ENCODE data around the gene INSR. TPM values are rescaled to one million over a fixed set of nuclear protein-coding genes. Genes with fewer than 3 reads are reported as not detected.
A peak's percentile ranks its signal among the peaks of the same experiment; 100 is the strongest.

The INSR gene
- total and polyA plus RNA-seq, 10 of the 15 experiments (the other 5 are each of a cell fraction or from before 2014, with no cell fraction given), result 4.2 to 34.9 (median 13.6) TPM

- TF ChIP-seq IKZF2 (IDR thresholded peaks at IDR 0.05) (0 out of 4 replicates have a peak, but pooled peaks of 1 of the 2 experiments have one; percentile 14), EP300 (IDR thresholded peaks at IDR 0.05; ENCODE audit: borderline replicate concordance in 1 of 2, control insufficient read depth in 1 of 2, low read depth in 2 of 2, low read length in 2 of 2) (no peak)
- Histone ChIP-seq H4K20me1 (ENCODE audit: control insufficient read depth, insufficient read depth) (no peaks in the 10 kb centered on the region), H3K9me3 (replicated peaks; ENCODE audit: control insufficient read depth, insufficient read depth, low read length) (no peaks in the 10 kb centered on the region; the same call in 2 of the 3 replicates), H3K4me1 (ENCODE audit: control insufficient read depth, insufficient read depth, low read length) (peaks cover 19% of the 10 kb centered on the region), H3K36me3 (ENCODE audit: control insufficient read depth in 2 of 2, insufficient read depth in 2 of 2, low read length in 1 of 2) (peaks cover 0 to 2% of the 10 kb centered on the region in 2 experiments; a peak in 1 of 4 replicates), H3K27me3 (replicated peaks in 1 of 2; ENCODE audit: control insufficient read depth in 2 of 2, insufficient read depth in 2 of 2, low read length in 1 of 2) (no peaks in the 10 kb centered on the region), H3K4me2 (ENCODE audit: control insufficient read depth, insufficient read depth) (no peak overlapping the region), H3K79me2 (ENCODE audit: control insufficient read depth, insufficient read depth, low read length) (peaks cover 39% of the 10 kb centered on the region), H2AFZ (ENCODE audit: control insufficient read depth, low read depth, low read length) (no peak overlapping the region), H3K27ac (ENCODE audit: control insufficient read depth, insufficient read depth) (no peak overlapping the region), H3K4me3 (no peak overlapping the region), H3K9ac (ENCODE audit: control insufficient read depth, insufficient read depth, low read length) (no peak overlapping the region)
- in situ Hi-C loops (cut with MboI), result no loop called here
- ATAC-seq (no peak), FAIRE-seq (no peak), DNase-seq (ENCODE audit: low read depth, low spot score) (no peak)
- RAD21 ChIA-PET (ENCODE audit: unreplicated experiment), result interaction anchor here (1.4 kb wide), 1 partner anchor 101 kb away, joined by 4 read pairs; no protein-coding TSS in a partner anchor
- SMC1A ChIA-PET (ENCODE audit: uncharacterized antibody, unreplicated experiment), result interaction anchor here (0.9 to 4.7 kb wide), 7 partner anchors 11 to 84 kb away, joined by 3 to 21 read pairs (median 3); no protein-coding TSS in a partner anchor
- CTCF ChIA-PET, result interaction anchor here (1.2 kb wide), 1 partner anchor 70 kb away, joined by 3 read pairs; no protein-coding TSS in a partner anchor
- WGBS (ENCODE audit: insufficient coverage, insufficient replicate concordance, low lambda C conversion rate, missing lambda C conversion rate), result 90% methylated on average over 12 of the region's 12 CpGs
- BruUV-seq (replicated peaks), result no TSS peak
- intact Hi-C loops (cut with micrococcal nuclease; ENCODE audit: unreplicated experiment), result no loop called here
- POLR2A ChIA-PET, result interaction anchor here (0.6 to 3.0 kb wide), 3 partner anchors 8 to 86 kb away, joined by 5 to 21 read pairs (median 6); no protein-coding TSS in a partner anchor
Measured at GRCh38 chr19:7203332-7203731, 90.9 kb downstream of the INSR start.

- RAD21 ChIA-PET (ENCODE audit: unreplicated experiment), result interaction anchor here (1.4 to 2.9 kb wide), 2 partner anchors 40 to 100 kb away, joined by 4 to 14 read pairs; no protein-coding TSS in a partner anchor
- SMC1A ChIA-PET (ENCODE audit: uncharacterized antibody, unreplicated experiment), result interaction anchor here (1.0 to 4.7 kb wide), 8 partner anchors 11 to 138 kb away, joined by 3 to 21 read pairs (median 4); no protein-coding TSS in a partner anchor
- in situ Hi-C loops (cut with MboI) (no loop called here), intact Hi-C loops (cut with micrococcal nuclease; ENCODE audit: unreplicated experiment) (no loop called here)
- Histone ChIP-seq H2AFZ (ENCODE audit: control insufficient read depth, low read depth, low read length) (no peak overlapping the region), H3K4me3 (no peak overlapping the region), H3K9ac (ENCODE audit: control insufficient read depth, insufficient read depth, low read length) (no peak overlapping the region), H3K36me3 (ENCODE audit: control insufficient read depth in 2 of 2, insufficient read depth in 2 of 2, low read length in 1 of 2) (peaks cover 0 to 2% of the 10 kb centered on the region in 2 experiments; a peak in 1 of 4 replicates), H3K79me2 (ENCODE audit: control insufficient read depth, insufficient read depth, low read length) (peaks cover 38% of the 10 kb centered on the region), H3K27me3 (replicated peaks in 1 of 2; ENCODE audit: control insufficient read depth in 2 of 2, insufficient read depth in 2 of 2, low read length in 1 of 2) (no peaks in the 10 kb centered on the region), H3K4me2 (ENCODE audit: control insufficient read depth, insufficient read depth) (no peak overlapping the region), H3K27ac (ENCODE audit: control insufficient read depth, insufficient read depth) (no peak overlapping the region), H3K9me3 (replicated peaks; ENCODE audit: control insufficient read depth, insufficient read depth, low read length) (no peaks in the 10 kb centered on the region; the same call in 2 of the 3 replicates), H4K20me1 (ENCODE audit: control insufficient read depth, insufficient read depth) (no peaks in the 10 kb centered on the region), H3K4me1 (ENCODE audit: control insufficient read depth, insufficient read depth, low read length) (peaks cover 14% of the 10 kb centered on the region)
- no peak for ATAC-seq
- TF ChIP-seq GABPA (IDR thresholded peaks at IDR 0.05; ENCODE audit: low read depth) (no peak), MYB (IDR thresholded peaks at IDR 0.05; ENCODE audit: borderline replicate concordance, low read depth, low read length) (no peak), MTA3 (IDR thresholded peaks at IDR 0.05; ENCODE audit: borderline replicate concordance, low read length) (no peak), FOS (IDR thresholded peaks at IDR 0.05; ENCODE audit: borderline replicate concordance, extremely low read depth, insufficient read length) (no peak), CHD2 (IDR thresholded peaks at IDR 0.05; ENCODE audit: borderline replicate concordance, low read depth, low read length) (no peak)
- no peak for FAIRE-seq
- BruUV-seq (replicated peaks), result no TSS peak
- WGBS (ENCODE audit: insufficient coverage, insufficient replicate concordance, low lambda C conversion rate, missing lambda C conversion rate), result 92% methylated on average over 2 of the region's 2 CpGs
- CTCF ChIA-PET, result interaction anchor here (0.6 to 1.2 kb wide), 3 partner anchors 70 to 320 kb away, joined by 3 to 4 read pairs (median 3); no protein-coding TSS in a partner anchor
- POLR2A ChIA-PET, result interaction anchor here (0.6 to 3.0 kb wide), 5 partner anchors 9 to 119 kb away, joined by 3 to 21 read pairs (median 5); no protein-coding TSS in a partner anchor
- DNase-seq (ENCODE audit: low read depth, low spot score), result no peak
Measured at GRCh38 chr19:7202888-7203287, 91.3 kb downstream of the INSR start.

Measured in GM12878 (cell line).